ENCODE data around the gene TARBP1.

GRCh38 chr1:234381699-234382555, 97.1 kb downstream of the TARBP1 start:
- TF ChIP-seq CTCF (IDR thresholded peaks at IDR 0.05; ENCODE audit: insufficient read depth, low read depth, low read length) (no peak), EZH2 (IDR thresholded peaks at IDR 0.05; ENCODE audit: insufficient read depth, low read length) (no peak)
